GM19468 (cell line): ENCODE results near the gene ACP3.

Source experiments
- ATAC-seq: cut with Tn5 transposase; IDR thresholded peaks from one replicate; pipeline ENCODE4 v1.9.1; 2021; ENCODE audit warnings: mild to moderate bottlenecking, moderate library complexity, moderate number of reproducible peaks; ENCODE audit not compliant: unreplicated experiment; ENCODE audit errors: extremely low read depth

The ACP3 gene

DNA sequence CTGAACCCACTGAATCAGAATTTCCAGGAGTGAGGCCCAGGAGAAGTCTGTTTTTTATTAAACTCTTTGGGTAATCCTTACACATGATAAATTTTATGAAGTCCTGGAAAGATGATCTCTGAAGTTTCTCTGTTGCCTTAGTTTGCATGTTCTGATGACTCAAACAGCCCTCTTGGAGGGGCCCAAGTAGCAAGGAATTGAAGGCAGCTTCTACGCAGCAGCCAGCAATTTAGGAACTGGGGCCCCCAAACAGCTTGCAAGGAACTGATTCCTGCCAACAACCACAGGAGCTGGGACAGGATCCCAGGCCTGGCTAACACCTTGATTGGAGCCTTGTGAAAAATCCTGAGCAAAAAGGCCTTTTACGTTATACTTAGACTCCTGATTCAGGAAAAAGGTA, 5.4 kb upstream of the ACP3 start:
- no peak for ATAC-seq

DNA sequence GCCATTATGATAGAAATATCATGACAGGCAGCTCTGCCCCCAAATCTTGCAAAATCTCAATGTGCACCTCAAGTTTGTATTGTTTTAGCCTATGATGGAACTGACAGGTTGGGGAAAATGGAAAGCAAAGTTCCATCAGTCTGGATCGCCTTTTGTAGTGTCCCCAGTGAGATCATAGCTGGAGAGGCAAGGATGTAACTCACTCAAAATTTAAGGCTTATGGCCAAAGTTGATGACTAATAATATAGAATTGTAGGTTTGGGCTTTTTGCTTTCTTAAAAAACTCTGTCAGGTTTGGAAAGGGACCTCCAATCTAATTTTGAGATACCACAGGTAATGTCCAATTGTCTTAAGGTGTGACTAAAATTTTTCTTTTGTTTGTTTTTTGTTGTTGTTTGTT, 1.4 kb upstream of the ACP3 start:
- no peak for ATAC-seq

- ATAC-seq, result no peak
Measured at GRCh38 chr3:132318451-132318850, 1.2 kb downstream of the ACP3 start.

GRCh38 chr3:132321304-132321703, 4.1 kb downstream of the ACP3 start:
- no peak for ATAC-seq

DNA sequence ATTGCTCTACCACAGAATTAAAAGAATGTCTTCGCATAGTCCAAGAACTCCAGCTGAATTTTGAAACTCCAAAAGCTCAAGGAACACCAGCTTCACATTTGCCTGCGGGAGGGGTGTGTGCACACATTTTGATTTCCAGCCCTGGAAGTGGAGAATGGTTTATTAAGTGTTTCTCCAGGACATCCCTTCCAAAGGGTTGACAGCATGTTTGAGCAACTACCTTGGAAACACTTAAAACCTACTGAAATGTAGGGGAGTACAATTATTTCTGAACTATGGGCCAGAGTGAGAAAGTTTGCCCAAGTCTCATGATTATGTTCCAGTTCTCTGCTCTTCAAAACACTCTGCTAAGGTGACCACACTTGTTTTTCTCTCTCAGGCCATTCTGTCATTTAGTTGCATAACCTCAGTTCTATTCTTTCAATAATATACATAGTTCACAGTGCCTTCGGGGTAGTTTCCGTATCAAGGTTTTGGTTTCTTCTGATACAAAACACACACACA, 7.9 kb downstream of the ACP3 start:
- ATAC-seq, result no peak

DNA sequence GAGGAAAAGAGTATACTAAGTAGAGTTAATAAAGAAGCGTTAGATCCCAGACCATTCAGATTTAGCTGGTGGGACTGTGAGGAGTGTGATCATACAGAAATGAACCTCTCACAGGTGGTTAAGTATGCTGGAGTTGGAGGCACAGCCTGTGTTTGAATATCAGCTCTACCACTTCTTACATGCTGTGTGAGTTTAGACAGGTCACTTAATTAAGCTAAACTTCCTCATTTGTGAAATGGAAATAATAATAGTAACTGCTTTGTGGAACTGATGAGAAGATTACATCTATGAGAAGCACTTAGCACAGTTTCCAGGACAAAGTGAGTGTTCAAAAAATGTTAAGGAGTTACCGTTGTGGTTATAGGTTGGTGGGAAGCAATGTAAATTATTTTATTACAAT, 8.4 kb downstream of the ACP3 start:
- no peak for ATAC-seq

- ATAC-seq, result no peak
Measured at GRCh38 chr3:132326251-132326650, 9.0 kb downstream of the ACP3 start.

DNA sequence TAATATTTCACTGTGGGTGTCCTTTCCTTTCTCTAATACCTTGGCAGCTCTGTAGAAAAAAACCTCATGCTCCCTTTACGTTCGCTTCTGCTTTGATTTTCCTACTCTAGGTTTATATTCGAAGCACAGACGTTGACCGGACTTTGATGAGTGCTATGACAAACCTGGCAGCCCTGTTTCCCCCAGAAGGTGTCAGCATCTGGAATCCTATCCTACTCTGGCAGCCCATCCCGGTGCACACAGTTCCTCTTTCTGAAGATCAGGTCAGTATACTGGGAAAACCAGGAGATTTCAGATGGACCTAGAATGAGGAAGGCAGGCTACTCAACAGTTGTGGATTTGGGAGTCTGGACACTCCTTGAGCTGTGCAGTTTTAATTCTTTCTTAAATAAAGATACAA, 14.9 kb downstream of the ACP3 start:
- no peak for ATAC-seq

- ATAC-seq, result no peak
Measured at GRCh38 chr3:132332508-132332907, 15.3 kb downstream of the ACP3 start.

DNA sequence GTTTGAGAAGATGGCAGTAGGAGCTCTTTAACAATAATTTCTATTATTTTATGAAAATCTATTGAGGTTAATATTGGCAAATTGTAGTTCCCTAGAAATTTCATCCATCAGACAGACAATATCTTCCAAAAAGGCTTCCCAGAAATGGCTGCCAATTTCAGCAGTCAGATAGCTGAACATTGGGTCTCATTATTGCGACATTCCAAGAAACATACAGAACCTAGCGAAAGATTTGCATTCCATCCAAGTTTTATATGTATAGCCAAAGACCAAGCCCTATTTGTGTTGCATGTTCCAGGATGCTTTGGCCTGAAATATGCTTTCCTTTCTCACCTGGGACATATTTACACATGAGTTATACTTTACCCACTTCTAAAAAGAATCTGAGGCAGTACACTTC, 24.5 kb downstream of the ACP3 start:
- no peak for ATAC-seq

DNA sequence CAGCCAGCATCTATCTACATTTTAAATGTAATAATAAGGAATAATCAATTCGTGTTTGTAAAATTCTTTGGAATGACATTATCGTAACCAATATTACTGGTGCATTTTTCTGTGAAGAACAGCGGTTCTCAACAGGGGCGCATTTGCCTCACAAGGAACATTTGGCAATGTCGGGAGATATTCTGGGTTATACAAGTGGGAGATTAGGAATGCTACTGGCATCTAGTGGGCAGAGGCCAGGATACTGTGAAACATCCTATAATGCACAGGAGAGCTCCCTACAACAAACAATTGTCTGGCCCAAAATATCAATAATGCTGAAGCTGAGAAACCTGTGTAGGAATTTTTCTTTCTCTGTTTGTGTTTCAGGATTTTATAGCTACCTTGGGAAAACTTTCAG, 25.0 kb downstream of the ACP3 start:
- no peak for ATAC-seq

- no peak for ATAC-seq
Measured at GRCh38 chr3:132342610-132343009, 25.4 kb downstream of the ACP3 start.

- no peak for ATAC-seq
Measured at GRCh38 chr3:132343018-132343612, 25.9 kb downstream of the ACP3 start.

DNA sequence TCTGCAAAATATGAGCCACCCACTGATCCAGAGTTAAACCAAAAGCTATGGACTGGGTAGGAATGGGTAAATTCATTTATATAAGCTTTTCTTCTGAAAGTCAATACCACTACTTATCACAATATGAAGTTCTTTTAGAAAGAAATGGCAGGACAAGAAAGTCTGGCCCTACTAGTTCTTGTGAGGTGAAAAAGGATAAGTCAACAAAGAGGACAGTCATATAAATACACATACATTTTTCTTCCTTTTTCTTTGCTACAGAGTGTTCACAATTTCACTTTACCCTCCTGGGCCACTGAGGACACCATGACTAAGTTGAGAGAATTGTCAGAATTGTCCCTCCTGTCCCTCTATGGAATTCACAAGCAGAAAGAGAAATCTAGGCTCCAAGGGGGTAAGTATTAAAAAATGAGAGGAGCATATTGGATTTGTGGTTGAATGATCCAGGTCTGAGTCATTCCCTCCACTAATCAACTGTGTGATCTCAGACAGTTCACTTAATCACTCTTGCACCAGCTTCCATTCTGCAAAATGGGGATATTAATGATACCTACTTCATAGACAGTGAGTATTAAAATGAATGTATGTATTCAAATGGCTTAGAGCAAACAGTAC, 27.6 kb downstream of the ACP3 start:
- no peak for ATAC-seq

DNA sequence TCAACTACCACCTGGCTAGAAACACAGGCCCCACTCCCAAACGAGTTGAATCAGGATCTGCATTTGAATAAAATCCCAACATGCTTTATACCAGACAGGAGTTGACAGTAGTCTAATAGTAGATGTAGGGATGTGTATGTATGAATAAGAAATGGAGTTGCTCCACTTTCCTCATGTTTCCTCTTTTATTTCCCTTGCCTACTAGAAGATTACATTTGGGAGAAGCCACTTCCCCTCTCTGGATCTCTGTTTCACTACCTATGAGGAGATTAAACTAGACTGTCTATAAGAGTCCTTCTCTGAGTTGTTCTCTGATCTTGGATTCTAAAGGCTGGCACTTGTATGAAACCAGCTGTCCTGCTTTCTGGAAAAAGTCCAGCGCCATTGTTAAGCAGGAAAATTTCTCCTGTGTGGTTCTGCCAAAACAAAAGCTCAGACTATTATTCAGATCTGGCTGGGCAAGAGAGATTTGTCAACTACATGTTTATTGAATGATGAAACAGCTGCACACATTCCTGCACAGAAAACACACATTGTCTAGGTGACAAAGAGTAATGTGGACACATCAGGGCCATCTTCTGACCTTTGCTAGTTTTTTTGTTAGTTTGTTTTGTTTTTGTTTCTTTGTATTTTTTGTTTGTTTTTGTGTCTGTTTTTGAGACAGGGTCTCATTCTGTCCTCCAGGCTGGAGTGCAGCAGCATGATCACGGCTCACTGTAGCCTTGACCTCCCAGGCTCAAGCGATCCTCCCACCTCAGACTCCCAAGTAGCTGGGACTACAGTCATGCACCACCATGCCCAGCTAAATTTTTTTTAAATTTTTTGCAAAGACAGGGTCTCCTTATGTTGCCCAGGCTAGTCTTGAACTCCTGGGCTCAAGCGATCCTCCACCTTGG, 29.9 kb downstream of the ACP3 start:
- no peak for ATAC-seq

- no peak for ATAC-seq
Measured at GRCh38 chr3:132347811-132348210, 30.6 kb downstream of the ACP3 start.

GRCh38 chr3:132348531-132348930, 31.3 kb downstream of the ACP3 start:
- ATAC-seq, result no peak

DNA sequence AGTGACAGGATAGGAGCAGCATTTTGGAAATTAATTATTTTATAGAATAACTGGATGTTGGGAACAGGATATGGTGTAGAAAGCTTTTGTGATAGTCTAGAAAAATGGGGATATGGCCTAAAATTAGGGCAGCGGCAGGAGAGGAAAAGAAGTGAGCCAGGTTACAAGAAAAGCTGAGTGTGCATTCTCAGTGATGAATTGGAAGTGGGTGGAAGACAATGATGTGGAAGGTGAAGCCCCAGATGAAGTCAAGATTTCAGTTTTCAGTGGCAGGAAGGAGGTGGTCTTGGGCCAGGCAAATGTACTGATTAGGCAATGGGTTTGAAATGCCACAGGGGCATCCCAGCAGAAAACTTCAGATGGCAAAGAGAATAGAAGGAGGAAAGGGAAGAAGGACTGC, 33.6 kb downstream of the ACP3 start:
- no peak for ATAC-seq

DNA sequence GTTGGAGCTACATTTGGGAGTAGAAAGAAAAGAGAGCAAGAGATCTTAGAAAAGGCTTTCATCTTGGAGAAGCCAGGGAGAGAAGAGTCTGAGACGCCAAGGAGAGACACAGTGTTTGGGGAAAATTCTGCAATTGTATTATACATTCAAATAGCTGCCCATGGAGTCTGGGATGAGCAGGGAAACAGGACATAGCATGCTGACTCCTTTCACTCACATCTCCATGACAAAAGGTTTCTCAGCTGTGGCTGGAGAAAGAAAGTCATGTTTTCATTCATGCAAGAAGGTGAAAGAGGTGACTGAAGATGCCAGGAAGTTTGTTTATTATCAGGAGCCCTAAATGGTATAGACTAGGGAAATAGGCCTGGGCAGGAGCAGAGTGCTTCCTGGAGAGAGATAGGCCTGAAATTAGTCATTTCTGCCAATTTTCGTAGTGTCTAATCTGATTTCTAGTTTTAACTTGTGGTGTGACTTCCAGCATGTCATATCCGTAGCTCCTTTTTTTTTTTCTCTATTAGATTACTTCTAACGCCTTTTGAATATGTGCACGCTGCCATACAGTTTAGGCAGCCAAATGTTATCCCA, 34.1 kb downstream of the ACP3 start:
- ATAC-seq, result no peak

DNA sequence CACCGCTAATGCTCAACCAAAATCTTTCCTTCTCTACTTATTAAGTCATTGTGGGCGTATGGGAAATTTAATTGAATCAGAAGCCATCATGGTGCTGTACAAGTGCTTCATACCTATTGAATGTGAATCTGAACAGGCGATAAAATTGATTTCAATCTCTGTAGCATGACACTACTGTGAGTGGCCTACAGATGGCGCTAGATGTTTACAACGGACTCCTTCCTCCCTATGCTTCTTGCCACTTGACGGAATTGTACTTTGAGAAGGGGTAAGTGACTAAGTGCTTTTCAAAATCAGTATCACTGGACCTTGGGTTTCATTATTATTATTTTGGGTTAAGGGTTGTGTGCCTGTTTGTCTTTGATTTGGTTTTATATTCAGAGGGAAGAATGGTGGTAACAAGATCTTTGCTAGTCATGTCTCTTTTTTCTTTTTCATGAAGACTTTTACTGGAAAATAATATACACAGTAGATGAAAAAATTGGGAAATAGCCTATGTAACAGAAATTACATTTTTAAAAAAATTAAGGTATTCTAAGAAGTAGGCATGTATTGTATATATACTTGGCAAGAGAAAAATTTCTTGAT, 35.4 kb downstream of the ACP3 start:
- no peak for ATAC-seq
